ENCODE results near the gene MKNK1. TPM values are rescaled to one million over a fixed set of nuclear protein-coding genes. Genes with fewer than 3 reads are reported as not detected.

Gene MKNK1
- total and polyA plus RNA-seq, 2 of the 4 experiments (the other 2 are of a cell fraction): 14.3 to 35.2 TPM

- H3K56ac ChIP-seq (ENCODE audit: extremely low read depth, insufficient read depth, low read length): no peak overlapping the region
- H4K8ac ChIP-seq (ENCODE audit: low read depth in 2 of 2, low read length in 2 of 2): no peak overlapping the region
- no peak overlapping the region for H2BK15ac ChIP-seq (ENCODE audit: low read depth, low read length)
- ChIA-PET CTCF (no interaction called here), POLR2A (ENCODE audit: unreplicated experiment) (no interaction called here)
- no peak overlapping the region for H2BK120ac ChIP-seq (ENCODE audit: low read depth, low read length)
- H4K5ac ChIP-seq (ENCODE audit: low read depth, low read length): no peak overlapping the region
- WGBS, 2 experiments (ENCODE audit: extremely low coverage in 2 of 2, insufficient read length in 1 of 2): 25% methylated on average over 2 of the region's 7 CpGs; no CpG with 5 or more reads in 1 of the 2 experiments
- no peak overlapping the region for H3K23ac ChIP-seq (ENCODE audit: low read depth, low read length)
- H2BK5ac ChIP-seq (ENCODE audit: low read depth, low read length, poor library complexity, severe bottlenecking): no peak overlapping the region
- no peak overlapping the region for H3K4ac ChIP-seq (ENCODE audit: low read depth, low read length)
- H3K18ac ChIP-seq (ENCODE audit: low read depth, low read length): no peak overlapping the region
- intact Hi-C loops (cut with micrococcal nuclease) (no loop called here), dilution Hi-C loops (cut with HindIII; ENCODE audit: low sequenced_read_pairs, unreplicated experiment) (no loop called here), in situ Hi-C loops (cut with MboI; ENCODE audit: low sequenced_read_pairs) (no loop called here)
- DNase-seq (no peak), ATAC-seq (ENCODE audit: low read depth) (no peak)
- no peak overlapping the region for H2AK9ac ChIP-seq (replicated peaks; ENCODE audit: low read depth, low read length, poor library complexity)
- H4K91ac ChIP-seq (ENCODE audit: insufficient read depth, low read depth, low read length): no peak overlapping the region
- BruUV-seq (replicated peaks): no TSS peak
- H2BK20ac ChIP-seq (ENCODE audit: low read depth, low read length): no peak overlapping the region
- H3K27ac ChIP-seq (ENCODE audit: insufficient read depth, low read length): no peak overlapping the region
- H3K4me2 ChIP-seq (ENCODE audit: low read depth, low read length): no peak overlapping the region
- H3K9me3 ChIP-seq (ENCODE audit: control insufficient read depth, insufficient read depth, low read length): no peaks in the 10 kb centered on the region
- H3K4me1 ChIP-seq (ENCODE audit: control insufficient read depth, insufficient read depth, low read length): no peaks in the 10 kb centered on the region
- no peaks in the 10 kb centered on the region for H3K36me3 ChIP-seq (ENCODE audit: control insufficient read depth, insufficient read depth, low read length)
- no peaks in the 10 kb centered on the region for H4K20me1 ChIP-seq (ENCODE audit: insufficient read depth, low read length)
- no peak overlapping the region for H3K4me3 ChIP-seq (ENCODE audit: insufficient read depth, low read depth, low read length)
- H3K79me1 ChIP-seq (ENCODE audit: low read depth in 1 of 2, low read length in 2 of 2): no peaks in the 10 kb centered on the region
- no peak overlapping the region for H3K14ac ChIP-seq (replicated peaks; ENCODE audit: low read depth, low read length)
- H3K9ac ChIP-seq (ENCODE audit: low read depth, low read length): no peak overlapping the region
- H2AK5ac ChIP-seq (ENCODE audit: low read depth, low read length): no peak overlapping the region
- TF ChIP-seq RFX5 (IDR thresholded peaks at IDR 0.05; ENCODE audit: low read depth, low read length) (no peak), MXI1 (IDR thresholded peaks at IDR 0.05; ENCODE audit: borderline replicate concordance, low read depth, low read length) (no peak), MAFK (IDR thresholded peaks at IDR 0.05; ENCODE audit: low read depth, low read length) (no peak), USF2 (IDR thresholded peaks at IDR 0.05; ENCODE audit: low read depth, low read length) (no peak), CHD1 (IDR thresholded peaks at IDR 0.05; ENCODE audit: low read depth, low read length) (no peak)
- no peak overlapping the region for H2AFZ ChIP-seq (replicated peaks; ENCODE audit: low read length, poor library complexity)
- no peaks in the 10 kb centered on the region for H3K9me1 ChIP-seq (ENCODE audit: insufficient read depth, low read length)
- peaks cover 71% of the 10 kb centered on the region for H3K27me3 ChIP-seq (ENCODE audit: control insufficient read depth, insufficient read depth, low read length)
These were observed 60.7 kb downstream of the MKNK1 start for GRCh38 chr1:46543382-46543760.

All from IMR-90 (cell line).